NB4 (cell line): ENCODE results near the gene ZNFX1.

Experiments used
- CTCF ChIP-seq: IDR thresholded peaks from one replicate; pipeline ENCODE4 v1.5.1; 2012; ENCODE audit warnings: low read depth, low read length
- MYC ChIP-seq: IDR thresholded peaks from 2 replicates; pipeline ENCODE4 v1.6.1; 2011; ENCODE audit warnings: low read depth, low read length

- TF ChIP-seq CTCF (no peak), MYC (peak; percentile 20; the same call in 1 of the 2 replicates)
Measured at GRCh38 chr20:49276161-49276960, 1.5 kb downstream of the ZNFX1 start.
